OCI-LY3 (cell line): ENCODE data around the gene MAP2K3.

Experiments used
- H2AFZ ChIP-seq: fragments of 200-600, 300-600 bp; shearing (Covaris generic); 2 replicates; pipeline ENCODE4 v1.6.0; 2014; ENCODE audit warnings: antibody characterized with exemption, low read depth, low read length
- H3K27ac ChIP-seq: fragments of 200-600, 300-600 bp; sonication (generic); 2 replicates; pipeline ENCODE4 v1.5.1; 2014; ENCODE audit warnings: mild to moderate bottlenecking, low read length, moderate library complexity, mixed read lengths
- H3K27me3 ChIP-seq: fragments of 200-600, 300-600 bp; sonication (generic); 2 replicates; pipeline ENCODE4 v1.6.1; 2014; ENCODE audit warnings: low read depth, low read length, mixed read lengths
- H3K36me3 ChIP-seq: fragments of 200-600, 300-600 bp; sonication (generic); replicated peaks from 2 replicates; pipeline ENCODE3; 2014; ENCODE audit warnings: low read depth, low read length, mixed read lengths
- H3K4me1 ChIP-seq: fragments of 300-600, 200-600 bp; sonication (generic); 2 replicates; pipeline ENCODE4 v1.6.1; 2014; ENCODE audit warnings: low read length, mixed read lengths
- H3K4me2 ChIP-seq: fragments of 200-600, 300-600 bp; sonication (generic); 2 replicates; pipeline ENCODE4 v1.6.1; 2014; ENCODE audit warnings: low read length, mixed read lengths
- H3K4me3 ChIP-seq: fragments of 300-600, 200-600 bp; sonication (generic); 2 replicates; pipeline ENCODE4 v1.5.1; 2014; ENCODE audit warnings: antibody characterized with exemption, mild to moderate bottlenecking, low read length, moderate library complexity
- H3K79me2 ChIP-seq: fragments of 300-600, 200-600 bp; shearing (Covaris generic); 2 replicates; pipeline ENCODE4 v1.6.1; 2014; ENCODE audit warnings: mild to moderate bottlenecking, low read length, mixed read lengths
- H3K9ac ChIP-seq: fragments of 300-600, 200-600 bp; shearing (Covaris generic); 2 replicates; pipeline ENCODE4 v1.6.0; 2014; ENCODE audit warnings: mild to moderate bottlenecking, low read length, moderate library complexity
- H3K9me3 ChIP-seq: fragments of 200-600, 300-600 bp; shearing (Covaris generic); 2 replicates; pipeline ENCODE4 v1.6.1; 2014; ENCODE audit warnings: low read length, mixed read lengths; ENCODE audit not compliant: insufficient read depth
- H4K20me1 ChIP-seq: fragments of 200-600, 300-600 bp; sonication (generic); 2 replicates; pipeline ENCODE4 v1.6.1; 2016; ENCODE audit warnings: low read length, mixed read lengths; ENCODE audit not compliant: insufficient read depth
- CTCF ChIP-seq: fragments of 200-600, 300-600 bp; sonication (generic); IDR thresholded peaks from 2 replicates; pipeline ENCODE4 v1.5.1; 2014; ENCODE audit warnings: antibody characterized with exemption, low read length, low read depth
- EZH2phosphoT487 ChIP-seq: fragments of 200-600 bp; shearing (Covaris generic); IDR thresholded peaks from 2 replicates; pipeline ENCODE4 v1.6.1; 2018; ENCODE audit warnings: antibody characterized with exemption, mixed run types, low read depth

MAP2K3 gene

GRCh38 chr17:21284319-21285163 lies at the start of gene MAP2K3:
Gene MAP2K3, plus strand, starts transcription at chr17:21284711. Its CDS starts 210 bp downstream, at chr17:21284921.
- H3K4me2 ChIP-seq: peak within 1 kb of the TSS; percentile 83
- H3K4me1 ChIP-seq: peaks cover 32% of the 10 kb centered on the region
- H3K9ac ChIP-seq: peak within 1 kb of the TSS; percentile 64
- H3K9me3 ChIP-seq: no peaks in the 10 kb centered on the region
- H3K27me3 ChIP-seq: no peaks in the 10 kb centered on the region
- peak within 1 kb of the TSS; percentile 26 for H3K27ac ChIP-seq
- no peaks in the 10 kb centered on the region for H4K20me1 ChIP-seq
- H2AFZ ChIP-seq: no peak within 1 kb of the TSS
- H3K36me3 ChIP-seq: no peaks in the 10 kb centered on the region
- TF ChIP-seq CTCF (no peak), EZH2phosphoT487 (no peak)
- H3K79me2 ChIP-seq: peaks cover 39% of the 10 kb centered on the region
- H3K4me3 ChIP-seq: peak within 1 kb of the TSS; percentile 90

GRCh38 chr17:21235921-21236320 lies 48.6 kb upstream of the MAP2K3 start:
- Histone ChIP-seq H3K36me3 (no peaks in the 10 kb centered on the region), H3K79me2 (no peaks in the 10 kb centered on the region), H3K4me1 (no peaks in the 10 kb centered on the region), H2AFZ (no peak overlapping the region), H3K9me3 (no peaks in the 10 kb centered on the region), H3K4me2 (no peak overlapping the region), H4K20me1 (no peaks in the 10 kb centered on the region), H3K27ac (no peak overlapping the region), H3K27me3 (no peaks in the 10 kb centered on the region), H3K4me3 (no peak overlapping the region), H3K9ac (no peak overlapping the region)
- TF ChIP-seq EZH2phosphoT487 (no peak), CTCF (no peak)

GRCh38 chr17:21239680-21240368 lies 44.7 kb upstream of the MAP2K3 start:
- TF ChIP-seq CTCF (no peak), EZH2phosphoT487 (no peak)
- Histone ChIP-seq H3K36me3 (no peaks in the 10 kb centered on the region), H3K9ac (no peak overlapping the region), H3K79me2 (no peaks in the 10 kb centered on the region), H3K4me2 (no peak overlapping the region), H4K20me1 (no peaks in the 10 kb centered on the region), H3K9me3 (no peaks in the 10 kb centered on the region), H3K27ac (no peak overlapping the region), H2AFZ (no peak overlapping the region), H3K27me3 (no peaks in the 10 kb centered on the region), H3K4me3 (no peak overlapping the region), H3K4me1 (no peaks in the 10 kb centered on the region)

GRCh38 chr17:21240369-21241055 lies 44.0 kb upstream of the MAP2K3 start:
- H3K79me2 ChIP-seq: no peaks in the 10 kb centered on the region
- no peaks in the 10 kb centered on the region for H3K9me3 ChIP-seq
- no peak for TF ChIP-seq CTCF
- no peak for TF ChIP-seq EZH2phosphoT487
- H3K27ac ChIP-seq: no peak overlapping the region
- H3K9ac ChIP-seq: no peak overlapping the region
- no peak overlapping the region for H2AFZ ChIP-seq
- H3K27me3 ChIP-seq: no peaks in the 10 kb centered on the region
- H3K4me3 ChIP-seq: no peak overlapping the region
- no peak overlapping the region for H3K4me2 ChIP-seq
- no peaks in the 10 kb centered on the region for H4K20me1 ChIP-seq
- no peaks in the 10 kb centered on the region for H3K4me1 ChIP-seq
- H3K36me3 ChIP-seq: no peaks in the 10 kb centered on the region
